ENCODE measurements around the gene PCP2.

DNA sequence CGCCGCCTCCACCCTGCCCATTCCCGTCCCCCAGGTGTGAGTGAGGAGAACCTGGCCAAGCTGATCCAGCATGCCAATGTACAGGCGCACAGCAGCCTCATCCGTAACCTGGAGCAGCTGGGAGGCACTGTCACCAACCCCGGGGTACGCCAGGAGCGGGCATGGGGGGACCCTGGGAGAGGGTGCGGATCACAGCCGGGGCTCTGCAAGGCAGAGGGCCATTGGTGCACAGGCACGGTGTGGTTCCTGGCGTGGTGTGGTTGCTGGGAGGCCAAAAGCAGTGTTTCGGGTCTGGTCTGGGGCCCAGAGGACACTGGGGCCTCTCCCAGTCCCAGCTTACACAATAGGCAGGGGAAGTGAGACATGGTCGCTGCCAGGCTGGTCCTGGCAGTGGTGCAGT, 11.6 kb upstream of the PCP2 start:
- TF ChIP-seq SNAI2 (CRISPR knock-in tag; IDR thresholded peaks at IDR 0.05) (no peak), ZFP3 (CRISPR knock-in tag; IDR thresholded peaks at IDR 0.05) (no peak), BACH2 (CRISPR knock-in tag; IDR thresholded peaks at IDR 0.05; ENCODE audit: borderline replicate concordance) (no peak), ZC3H10 (CRISPR knock-in tag; IDR thresholded peaks at IDR 0.05) (no peak), OSR1 (CRISPR knock-in tag; IDR thresholded peaks at IDR 0.05) (no peak)
- TF ChIP-seq, protein P1, sequence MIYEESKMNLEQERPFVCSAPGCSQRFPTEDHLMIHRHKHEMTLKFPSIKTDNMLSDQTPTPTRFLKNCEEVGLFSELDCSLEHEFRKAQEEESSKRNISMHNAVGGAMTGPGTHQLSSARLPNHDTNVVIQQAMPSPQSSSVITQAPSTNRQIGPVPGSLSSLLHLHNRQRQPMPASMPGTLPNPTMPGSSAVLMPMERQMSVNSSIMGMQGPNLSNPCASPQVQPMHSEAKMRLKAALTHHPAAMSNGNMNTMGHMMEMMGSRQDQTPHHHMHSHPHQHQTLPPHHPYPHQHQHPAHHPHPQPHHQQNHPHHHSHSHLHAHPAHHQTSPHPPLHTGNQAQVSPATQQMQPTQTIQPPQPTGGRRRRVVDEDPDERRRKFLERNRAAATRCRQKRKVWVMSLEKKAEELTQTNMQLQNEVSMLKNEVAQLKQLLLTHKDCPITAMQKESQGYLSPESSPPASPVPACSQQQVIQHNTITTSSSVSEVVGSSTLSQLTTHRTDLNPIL (CRISPR knock-in tag; IDR thresholded peaks at IDR 0.05; ENCODE audit: low read depth), result no peak
- TF ChIP-seq, protein P2, sequence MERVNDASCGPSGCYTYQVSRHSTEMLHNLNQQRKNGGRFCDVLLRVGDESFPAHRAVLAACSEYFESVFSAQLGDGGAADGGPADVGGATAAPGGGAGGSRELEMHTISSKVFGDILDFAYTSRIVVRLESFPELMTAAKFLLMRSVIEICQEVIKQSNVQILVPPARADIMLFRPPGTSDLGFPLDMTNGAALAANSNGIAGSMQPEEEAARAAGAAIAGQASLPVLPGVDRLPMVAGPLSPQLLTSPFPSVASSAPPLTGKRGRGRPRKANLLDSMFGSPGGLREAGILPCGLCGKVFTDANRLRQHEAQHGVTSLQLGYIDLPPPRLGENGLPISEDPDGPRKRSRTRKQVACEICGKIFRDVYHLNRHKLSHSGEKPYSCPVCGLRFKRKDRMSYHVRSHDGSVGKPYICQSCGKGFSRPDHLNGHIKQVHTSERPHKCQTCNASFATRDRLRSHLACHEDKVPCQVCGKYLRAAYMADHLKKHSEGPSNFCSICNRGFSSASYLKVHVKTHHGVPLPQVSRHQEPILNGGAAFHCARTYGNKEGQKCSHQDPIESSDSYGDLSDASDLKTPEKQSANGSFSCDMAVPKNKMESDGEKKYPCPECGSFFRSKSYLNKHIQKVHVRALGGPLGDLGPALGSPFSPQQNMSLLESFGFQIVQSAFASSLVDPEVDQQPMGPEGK (CRISPR knock-in tag; IDR thresholded peaks at IDR 0.05; ENCODE audit: borderline replicate concordance), result no peak
